ENCODE measurements around the gene ENTR1.
"Not testable (repeated sequence)": the region's sequence is repeated elsewhere in the genome, so short reads cannot be mapped to it uniquely, and the experiment has no call there.

ENTR1 gene

DNA sequence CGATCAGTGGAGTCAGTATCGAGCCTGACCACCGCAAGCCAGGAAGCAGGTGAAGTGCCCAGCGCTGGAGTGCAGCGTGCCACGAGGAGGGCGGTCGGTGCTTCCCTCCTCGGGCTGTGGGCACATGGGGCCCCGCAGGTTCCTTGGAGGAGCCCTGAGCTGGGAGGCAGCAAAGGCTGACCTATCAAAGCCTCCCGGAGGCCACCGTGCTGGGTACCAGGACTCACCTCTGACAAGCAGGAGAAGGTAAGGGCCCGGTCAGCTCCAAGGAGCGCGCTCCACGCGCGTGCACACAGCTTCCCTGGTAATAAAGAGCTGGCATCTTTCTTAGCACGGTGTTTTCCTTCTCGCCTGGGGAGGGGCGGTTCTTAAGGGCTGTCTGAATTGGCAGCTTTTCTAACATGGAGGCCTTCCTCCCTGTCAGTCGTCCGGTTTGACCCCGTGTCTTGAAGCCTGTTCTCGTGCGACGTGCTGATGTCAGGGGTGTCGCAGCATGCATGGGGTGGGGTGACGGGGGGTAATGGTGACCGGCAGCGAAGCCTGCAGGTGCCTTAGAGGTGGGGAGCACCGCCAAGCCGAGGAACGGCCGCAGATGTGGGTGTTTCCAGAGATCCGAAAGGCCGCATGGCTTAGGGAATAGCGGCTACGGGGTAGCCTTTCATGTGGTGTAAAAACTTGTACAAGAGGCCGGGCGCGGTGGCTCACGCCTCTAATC lies 13.2 kb upstream of the ENTR1 start:
- in situ Hi-C loops (cut with HindIII; ENCODE audit: low sequenced_read_pairs), result no loop called here

DNA sequence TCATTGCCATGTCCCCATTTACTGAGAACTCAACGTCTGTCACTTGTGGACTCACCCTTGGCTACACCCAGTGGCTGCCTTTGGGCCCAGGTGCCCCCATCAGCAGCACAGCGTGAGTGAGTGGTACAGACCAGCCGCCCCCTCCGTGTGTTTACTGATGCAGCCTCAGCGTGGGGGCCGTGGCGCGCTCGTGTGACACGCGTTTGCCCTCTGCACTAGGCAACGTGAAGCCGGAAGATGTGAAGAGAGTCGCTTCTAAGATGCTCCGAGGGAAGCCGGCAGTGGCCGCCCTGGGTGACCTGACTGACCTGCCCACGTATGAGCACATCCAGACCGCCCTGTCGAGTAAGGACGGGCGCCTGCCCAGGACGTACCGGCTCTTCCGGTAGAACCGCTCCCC lies 12.5 kb upstream of the ENTR1 start:
- in situ Hi-C loops (cut with HindIII; ENCODE audit: low sequenced_read_pairs), result no loop called here

DNA sequence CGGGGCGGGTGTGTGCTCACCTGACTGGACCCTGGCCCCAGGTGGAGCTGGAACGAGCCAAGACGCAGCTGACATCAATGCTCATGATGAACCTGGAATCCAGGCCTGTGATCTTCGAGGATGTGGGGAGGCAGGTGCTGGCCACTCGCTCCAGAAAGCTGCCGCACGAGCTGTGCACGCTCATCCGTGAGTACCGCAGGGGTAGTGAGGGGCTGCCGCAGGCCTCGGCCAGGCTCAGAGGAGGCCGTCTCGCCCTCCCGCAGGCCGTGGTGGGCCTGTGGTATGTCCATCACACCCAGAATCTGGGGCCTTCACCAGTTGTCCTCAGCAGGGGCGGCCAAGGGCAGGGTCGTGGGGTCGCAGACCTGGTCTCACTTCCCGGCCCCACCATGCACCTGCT lies 11.4 kb upstream of the ENTR1 start:
- in situ Hi-C loops (cut with HindIII; ENCODE audit: low sequenced_read_pairs), result no loop called here

DNA sequence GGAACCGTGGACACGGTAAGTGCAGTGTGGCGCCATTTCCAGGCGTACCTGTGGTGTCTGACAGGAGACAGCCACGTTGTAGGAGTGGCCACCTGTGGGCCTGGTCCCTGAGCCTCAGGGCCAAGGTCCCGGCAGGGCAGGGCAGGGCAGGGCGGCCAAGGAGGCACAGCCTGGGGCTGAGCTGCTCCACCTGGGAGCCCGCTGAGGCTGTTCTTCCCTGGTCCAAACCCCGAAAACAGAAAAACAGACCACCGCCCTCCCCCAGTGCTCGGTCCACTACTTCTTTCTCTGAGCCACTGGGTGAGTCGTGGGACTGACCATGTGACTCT lies 8.6 kb upstream of the ENTR1 start:
- in situ Hi-C loops (cut with HindIII; ENCODE audit: low sequenced_read_pairs), result no loop called here

DNA sequence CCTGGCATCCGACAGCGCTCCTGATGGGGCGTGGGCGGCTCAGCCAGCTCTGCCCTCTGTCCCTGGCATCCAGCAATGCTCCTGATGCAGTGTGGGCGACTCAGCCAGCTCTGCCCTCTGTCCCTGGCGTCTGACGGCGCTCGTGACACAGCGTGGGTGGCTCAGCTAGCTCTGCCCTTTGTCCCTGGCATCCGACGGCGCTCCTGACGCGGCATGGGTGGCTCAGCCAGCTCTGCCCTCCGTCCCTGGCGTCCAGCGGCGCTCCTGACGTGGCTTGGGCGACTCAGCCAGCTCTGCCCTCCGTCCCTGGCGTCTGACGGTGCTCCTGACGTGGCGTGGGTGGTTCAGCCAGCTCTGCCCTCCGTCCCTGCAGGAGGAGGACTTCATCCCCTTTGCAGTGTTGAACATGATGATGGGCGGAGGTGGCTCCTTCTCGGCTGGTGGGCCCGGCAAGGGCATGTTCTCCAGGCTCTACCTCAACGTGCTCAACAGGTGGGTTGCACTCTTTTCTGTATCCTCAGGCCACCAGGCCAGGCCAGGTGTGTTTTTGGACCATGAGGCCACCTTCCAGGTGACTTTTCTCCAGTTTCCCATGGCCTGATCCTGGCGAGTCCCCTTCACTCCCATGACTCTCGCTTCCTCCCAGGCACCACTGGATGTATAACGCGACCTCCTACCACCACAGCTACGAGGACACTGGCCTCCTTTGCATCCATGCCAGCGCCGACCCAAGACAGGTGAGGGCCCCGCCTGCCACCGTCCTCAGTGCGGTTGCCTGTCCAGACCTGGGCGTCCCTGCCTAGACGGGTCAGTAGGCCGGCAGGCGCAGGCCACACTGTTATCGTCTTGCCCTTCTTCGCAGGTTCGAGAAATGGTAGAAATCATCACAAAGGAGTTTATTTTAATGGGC lies 8.0 kb upstream of the ENTR1 start:
- in situ Hi-C loops (cut with HindIII; ENCODE audit: low sequenced_read_pairs), result no loop called here

DNA sequence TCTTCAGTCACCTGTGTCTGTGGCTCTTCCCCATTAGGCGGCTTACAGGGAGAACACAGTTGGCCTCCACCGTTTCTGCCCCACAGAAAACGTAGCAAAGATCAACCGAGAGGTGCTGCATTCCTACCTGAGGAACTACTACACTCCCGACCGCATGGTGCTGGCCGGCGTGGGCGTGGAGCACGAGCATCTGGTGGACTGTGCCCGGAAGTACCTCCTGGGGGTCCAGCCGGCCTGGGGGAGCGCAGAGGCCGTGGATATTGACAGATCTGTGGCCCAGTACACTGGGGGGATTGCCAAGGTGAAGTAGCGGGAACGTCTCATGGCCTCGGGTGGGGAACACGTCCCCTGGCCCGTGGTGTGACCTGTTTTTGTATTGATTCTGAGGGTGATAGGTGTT lies 6.5 kb upstream of the ENTR1 start:
- in situ Hi-C loops (cut with HindIII; ENCODE audit: low sequenced_read_pairs), result no loop called here

DNA sequence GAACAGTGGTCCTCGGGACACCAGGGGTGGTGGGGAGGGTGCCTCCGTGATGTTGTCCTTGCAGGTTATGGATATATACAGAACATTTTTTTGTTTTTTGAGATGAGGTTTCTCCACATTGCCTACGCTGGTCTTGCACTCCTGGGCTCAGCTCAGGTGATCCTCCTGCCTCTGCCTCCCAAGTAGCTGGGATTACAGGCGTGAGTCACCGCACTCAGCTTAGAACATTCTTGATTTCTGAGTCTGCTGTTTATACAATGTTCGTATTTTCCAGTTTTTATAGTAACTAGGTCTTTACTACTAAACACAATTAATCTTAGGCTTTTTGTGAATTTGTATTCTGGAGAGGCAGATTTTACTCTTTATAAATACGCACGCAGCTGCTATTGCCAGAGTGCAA lies 6.0 kb upstream of the ENTR1 start:
- in situ Hi-C loops (cut with HindIII; ENCODE audit: low sequenced_read_pairs), result no loop called here

DNA sequence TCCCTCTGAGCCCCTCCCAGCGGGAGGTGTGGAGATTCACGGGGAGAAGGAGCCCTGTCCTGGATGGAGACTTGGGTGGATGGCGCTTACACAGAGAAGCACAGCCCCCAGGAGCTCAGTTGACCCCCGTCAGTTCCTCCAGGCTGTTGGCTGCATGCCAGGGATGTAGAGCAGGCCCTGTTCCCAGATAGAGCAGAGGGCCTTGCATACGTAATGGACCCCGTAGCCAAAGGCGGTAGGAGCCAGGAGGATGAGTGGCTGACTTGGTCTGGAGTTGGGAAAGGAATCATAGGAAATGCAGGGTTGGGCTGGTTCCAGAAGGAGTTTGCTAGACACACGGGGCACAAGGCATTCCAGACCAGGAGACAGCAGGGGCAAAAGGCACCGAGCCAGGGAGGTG lies 2.5 kb upstream of the ENTR1 start:
- in situ Hi-C loops (cut with HindIII; ENCODE audit: low sequenced_read_pairs), result no loop called here

DNA sequence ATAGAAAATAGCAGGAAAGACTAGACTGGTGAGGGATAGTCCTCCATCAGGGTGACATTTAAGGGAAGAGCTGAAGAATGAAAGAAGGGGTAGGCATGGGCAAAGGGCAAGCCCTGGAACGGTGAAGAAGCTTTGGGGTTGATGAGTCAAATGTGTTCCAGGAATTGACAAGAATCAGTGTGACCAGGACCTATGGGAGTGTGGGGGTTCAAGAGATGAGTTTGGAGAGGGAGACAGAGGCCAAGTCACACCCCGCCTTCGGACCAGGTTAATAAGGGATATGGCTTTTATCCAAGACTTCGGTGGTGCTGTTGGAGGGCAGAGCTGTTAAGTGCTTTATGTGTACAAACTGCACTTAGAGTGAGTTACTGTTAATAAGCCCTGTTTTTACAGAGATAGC lies 964 bp upstream of the ENTR1 start:
- in situ Hi-C loops (cut with HindIII; ENCODE audit: low sequenced_read_pairs), result no loop called here

DNA sequence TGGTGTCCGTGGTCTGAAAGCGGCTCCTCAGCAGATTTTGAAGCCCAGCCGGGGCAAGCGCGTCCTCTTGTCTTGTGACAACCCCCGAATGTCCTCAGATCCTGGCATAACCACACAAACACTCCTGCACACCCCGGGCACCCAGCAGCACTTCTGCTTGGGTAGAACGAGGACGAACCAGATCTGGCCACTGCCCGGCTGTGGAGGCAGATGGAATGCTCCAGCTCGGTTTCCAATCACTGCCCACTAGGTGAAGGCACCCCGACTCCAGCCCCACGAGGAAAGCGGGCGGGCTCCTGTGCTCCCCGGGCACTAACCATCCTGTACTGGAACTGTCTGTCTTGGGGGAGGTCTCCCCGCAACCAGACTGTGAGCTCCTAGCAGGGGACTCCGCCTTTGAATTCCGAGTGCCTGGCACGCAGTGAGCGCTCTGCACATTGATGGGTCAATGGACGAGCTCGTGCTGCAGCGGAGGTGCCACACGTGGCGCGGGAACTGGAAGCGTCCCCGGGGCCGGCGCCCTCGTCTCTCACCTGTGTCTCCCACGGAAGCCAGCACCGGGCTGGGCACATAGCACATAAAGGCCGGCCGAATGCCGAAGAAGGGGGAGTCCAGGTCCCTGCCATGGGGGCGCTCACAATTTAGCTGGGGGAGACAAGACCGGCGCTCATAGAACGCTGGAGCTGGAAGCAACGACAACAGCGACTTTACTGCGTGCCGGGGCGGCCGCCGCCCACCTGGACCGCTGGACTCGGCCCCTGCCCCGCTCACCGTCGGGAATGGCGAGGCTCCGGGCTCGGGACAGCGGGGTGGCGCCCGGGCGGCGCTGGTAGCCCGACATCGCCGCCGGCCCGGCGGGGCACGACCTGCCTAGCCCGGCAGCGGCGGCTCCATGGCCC lies 608 bp downstream of the ENTR1 start:
- in situ Hi-C loops (cut with HindIII; ENCODE audit: low sequenced_read_pairs), result no loop called here

DNA sequence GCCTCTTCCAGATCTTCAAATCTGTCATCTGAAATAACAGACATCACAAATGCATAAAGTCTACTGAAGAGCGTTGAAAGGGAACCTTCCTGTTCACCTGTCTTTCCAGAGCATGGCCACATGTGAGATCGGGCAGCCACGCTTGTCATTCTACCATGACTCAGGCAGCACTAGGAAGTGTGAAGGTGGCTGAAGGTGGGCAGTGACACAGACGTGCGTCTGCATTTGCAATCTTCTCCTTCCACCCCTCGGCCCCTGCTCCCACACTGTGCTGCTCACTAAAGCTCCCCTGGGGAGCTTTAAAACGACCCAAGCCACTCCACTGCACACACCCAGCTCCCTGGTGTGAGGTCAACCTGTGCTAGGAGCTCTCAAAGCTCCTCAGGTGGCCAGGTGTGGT lies 2.5 kb downstream of the ENTR1 start:
- in situ Hi-C loops (cut with HindIII; ENCODE audit: low sequenced_read_pairs), result no loop called here

DNA sequence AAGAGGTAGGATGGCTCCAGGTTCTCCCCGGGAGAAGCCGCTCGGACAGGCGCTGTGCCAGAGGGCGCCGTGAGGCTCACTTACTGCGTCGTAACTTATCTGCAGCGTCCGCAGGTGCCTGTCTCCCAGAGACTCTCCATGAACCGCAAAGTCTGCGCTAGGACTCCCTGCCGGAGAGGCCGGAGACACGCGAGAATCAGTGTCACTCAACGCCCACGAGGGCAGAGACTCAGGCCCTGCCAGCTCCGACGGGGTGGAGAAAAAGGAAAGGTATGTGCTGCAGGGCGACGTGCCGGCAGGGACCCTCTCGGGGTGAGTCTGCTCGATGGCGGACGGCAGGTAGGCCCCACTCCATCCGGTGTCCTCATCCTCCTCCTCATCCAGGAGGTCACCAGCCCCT lies 3.4 kb downstream of the ENTR1 start:
- in situ Hi-C loops (cut with HindIII; ENCODE audit: low sequenced_read_pairs), result not testable (repeated sequence)

DNA sequence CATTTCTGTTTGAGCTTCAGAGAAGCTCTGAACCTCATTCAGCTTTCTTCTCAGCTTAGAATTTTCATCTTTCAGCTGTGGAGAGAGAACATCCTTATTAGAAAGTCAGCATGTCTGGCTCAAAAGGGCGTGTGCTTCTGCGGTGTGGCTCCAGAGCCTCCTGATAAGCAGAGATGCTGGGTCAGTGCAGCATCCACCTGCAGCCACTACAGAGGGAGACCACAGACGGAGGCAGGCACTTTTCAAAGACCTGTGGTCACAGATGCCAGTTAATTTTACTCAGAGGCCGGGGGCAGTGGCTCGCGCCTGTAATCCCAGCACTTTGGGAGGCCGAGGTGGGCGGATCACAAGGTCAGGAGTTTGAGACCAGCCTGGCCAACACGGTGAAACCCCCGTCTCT lies 4.5 kb downstream of the ENTR1 start:
- in situ Hi-C loops (cut with HindIII; ENCODE audit: low sequenced_read_pairs), result not testable (repeated sequence)

DNA sequence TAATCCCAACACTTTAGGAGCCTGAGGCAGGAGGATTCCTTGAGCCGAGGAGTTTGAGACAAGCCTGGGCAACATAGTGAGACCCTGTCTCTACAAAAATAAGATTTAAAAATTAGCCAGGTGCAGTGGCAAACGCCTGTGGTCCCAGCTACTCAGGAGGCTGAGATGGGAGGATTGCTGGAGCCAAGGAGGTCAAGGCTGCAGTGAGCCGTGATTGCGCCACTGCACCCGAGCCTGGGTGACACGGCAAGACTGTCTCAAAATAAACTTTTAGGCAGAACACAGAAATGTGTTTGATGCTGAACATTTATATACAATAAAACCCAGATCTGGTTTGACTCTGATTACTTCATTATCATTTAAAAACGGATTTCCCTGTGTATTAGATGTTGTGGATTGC lies 4.9 kb downstream of the ENTR1 start:
- in situ Hi-C loops (cut with HindIII; ENCODE audit: low sequenced_read_pairs), result no loop called here

DNA sequence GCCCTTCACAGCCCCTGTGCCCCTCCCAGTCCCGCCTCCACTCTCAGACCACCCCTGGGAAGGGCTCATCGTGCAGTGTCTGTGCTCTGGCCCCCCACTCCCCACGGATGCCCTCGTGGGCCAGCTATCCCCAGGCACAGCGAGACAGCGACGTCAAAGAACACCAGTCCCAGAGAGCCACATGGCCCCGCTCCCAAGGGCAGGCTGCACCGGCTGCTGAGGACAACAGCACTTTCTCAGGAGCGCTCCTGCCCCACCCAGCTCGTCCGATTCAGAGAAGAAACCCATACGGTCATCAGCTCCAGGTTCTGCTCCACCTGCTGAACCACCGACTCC lies 5.6 kb downstream of the ENTR1 start:
- in situ Hi-C loops (cut with HindIII; ENCODE audit: low sequenced_read_pairs), result no loop called here

DNA sequence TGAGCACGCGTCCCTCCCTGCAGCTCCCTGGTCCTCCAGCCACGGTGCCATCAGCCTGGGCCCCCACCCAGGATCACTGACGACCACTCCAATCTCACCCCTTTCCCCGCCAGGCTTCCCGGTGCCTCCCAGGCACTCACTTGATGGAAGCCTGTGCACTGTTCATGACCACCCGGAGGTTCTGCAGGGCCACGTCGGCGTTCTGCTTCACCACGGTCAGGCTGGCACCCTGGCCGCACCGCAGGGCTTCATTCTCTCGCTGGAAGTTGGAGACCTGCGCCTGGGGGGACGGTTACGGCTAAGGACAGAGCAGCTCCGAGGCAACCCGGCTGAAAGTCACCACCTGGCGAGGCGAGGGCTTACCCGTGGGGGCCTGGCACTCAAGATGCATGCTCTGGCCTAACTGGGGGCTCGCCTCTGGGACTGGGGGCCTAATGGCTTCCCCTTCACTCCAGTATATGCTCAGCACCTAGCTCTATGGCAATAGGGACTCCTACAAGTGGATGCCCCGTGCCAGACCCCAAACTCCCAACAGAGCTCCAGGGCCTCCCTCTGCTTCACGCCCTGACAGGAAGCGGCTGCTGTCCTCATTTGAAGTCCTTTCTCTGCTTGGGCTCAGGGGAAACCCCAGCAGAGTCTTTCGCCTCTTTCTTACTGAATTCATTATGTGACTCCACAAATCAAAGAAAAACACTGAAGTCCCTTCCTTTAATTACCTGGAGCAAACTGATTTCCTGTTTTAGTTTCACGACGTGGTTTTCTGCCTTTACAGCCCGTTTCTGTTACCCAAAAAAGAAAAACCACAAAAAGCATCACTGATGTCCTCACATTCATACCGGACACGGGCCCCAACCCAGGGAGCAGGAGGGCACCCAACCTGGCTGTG lies 6.3 kb downstream of the ENTR1 start:
- in situ Hi-C loops (cut with HindIII; ENCODE audit: low sequenced_read_pairs), result no loop called here

DNA sequence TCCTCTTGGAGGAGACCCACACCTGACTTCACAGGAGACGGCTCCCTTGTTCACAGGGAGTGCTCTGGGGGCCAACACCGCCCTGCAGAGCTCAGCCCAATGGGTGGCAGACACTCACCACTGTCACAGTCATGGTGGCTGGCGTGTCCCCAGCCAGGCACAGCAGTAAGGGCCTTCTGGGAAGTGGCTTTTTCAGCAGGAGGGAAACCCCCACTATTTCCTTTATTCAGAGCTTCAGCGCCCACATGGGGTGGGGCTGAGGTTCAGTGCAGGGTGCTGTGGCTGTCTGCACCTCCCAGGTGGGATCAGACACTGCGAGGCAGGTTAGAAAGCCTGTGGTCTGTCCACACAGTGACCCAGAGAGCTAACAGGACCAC lies 6.9 kb downstream of the ENTR1 start:
- in situ Hi-C loops (cut with HindIII; ENCODE audit: low sequenced_read_pairs), result no loop called here

DNA sequence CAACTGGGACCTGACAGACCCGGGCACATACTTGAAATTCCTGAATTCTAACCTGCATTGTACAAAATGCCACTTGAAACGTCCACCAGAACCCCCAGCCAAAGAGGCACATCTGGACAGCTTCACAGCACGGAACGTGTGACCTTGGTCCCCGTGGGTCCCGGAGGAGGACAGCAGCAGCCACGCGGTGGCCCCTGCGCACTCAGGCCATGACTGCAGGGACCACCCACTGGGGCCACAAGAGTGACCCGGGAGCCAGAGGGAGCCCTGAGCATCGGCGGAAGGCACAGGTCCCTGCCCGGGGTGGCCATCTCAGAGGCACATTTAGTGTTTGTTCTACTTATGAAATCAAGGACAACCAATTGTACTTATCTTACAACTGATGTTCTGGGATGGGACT lies 8.3 kb downstream of the ENTR1 start:
- in situ Hi-C loops (cut with HindIII; ENCODE audit: low sequenced_read_pairs), result no loop called here

DNA sequence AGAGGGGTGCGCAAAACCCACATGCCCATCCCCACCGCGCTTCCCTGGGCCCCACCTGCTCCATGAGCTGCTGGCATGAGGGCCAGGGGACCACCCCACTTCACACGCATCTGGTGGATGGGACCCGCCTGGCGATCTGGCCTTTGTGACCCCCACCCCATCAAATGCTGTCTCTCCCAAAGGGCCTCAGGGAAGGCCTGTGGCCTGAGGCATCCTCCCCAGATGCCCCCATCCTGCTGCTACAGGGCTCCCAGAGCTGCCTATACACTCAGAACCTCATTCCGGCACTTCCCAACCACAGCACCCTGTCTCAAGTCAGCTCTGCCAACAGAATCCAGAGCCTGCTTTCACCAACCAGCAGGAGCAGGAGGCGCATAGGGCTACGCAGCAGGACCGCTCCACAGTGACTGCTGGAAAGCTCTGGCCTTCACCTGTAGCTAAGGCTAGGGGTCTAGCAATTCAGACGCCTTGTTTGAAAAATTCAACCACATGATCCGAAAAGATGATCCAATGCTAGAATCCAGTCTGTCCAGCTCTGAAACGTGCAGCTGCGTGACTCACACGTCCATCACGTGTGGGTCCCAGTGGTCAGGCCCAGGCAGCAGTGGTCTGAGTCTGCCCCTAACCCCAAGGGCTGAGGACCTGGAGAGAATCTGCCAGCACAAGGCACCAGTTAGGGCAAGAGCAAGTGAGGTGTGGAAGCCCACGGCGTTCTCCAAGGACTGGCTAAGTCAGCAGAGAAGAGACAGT lies 9.1 kb downstream of the ENTR1 start:
- in situ Hi-C loops (cut with HindIII; ENCODE audit: low sequenced_read_pairs), result no loop called here
